ENCODE data around the gene STYXL2.

STYXL2 gene

GRCh38 chr1:167136806-167137205, 42.9 kb downstream of the STYXL2 start:
- no peak for DNase-seq (ENCODE audit: low read depth)

DNA sequence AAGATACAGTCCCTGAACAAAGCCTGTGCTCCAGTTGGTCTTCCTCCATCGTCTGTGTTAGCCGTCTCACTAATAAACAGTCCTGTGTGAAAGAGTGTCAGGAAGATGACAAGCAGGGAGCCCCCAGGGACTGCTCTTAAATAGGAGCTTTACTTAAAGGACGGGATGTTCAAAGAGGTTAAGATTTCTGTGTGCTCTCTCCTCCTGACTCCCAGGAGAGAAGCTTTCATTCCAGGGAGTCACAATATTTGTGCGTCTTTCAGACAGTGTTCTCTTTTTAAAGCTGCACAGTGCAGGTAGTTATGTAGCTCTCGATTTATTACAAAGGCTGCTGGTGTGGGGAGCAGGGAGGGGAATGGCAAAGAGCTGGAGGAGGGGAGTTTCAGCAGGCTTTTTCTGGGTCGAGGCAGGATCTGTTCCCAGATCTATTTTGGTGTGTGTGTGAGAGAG, 43.5 kb downstream of the STYXL2 start:
- DNase-seq (ENCODE audit: low read depth), result no peak

DNA sequence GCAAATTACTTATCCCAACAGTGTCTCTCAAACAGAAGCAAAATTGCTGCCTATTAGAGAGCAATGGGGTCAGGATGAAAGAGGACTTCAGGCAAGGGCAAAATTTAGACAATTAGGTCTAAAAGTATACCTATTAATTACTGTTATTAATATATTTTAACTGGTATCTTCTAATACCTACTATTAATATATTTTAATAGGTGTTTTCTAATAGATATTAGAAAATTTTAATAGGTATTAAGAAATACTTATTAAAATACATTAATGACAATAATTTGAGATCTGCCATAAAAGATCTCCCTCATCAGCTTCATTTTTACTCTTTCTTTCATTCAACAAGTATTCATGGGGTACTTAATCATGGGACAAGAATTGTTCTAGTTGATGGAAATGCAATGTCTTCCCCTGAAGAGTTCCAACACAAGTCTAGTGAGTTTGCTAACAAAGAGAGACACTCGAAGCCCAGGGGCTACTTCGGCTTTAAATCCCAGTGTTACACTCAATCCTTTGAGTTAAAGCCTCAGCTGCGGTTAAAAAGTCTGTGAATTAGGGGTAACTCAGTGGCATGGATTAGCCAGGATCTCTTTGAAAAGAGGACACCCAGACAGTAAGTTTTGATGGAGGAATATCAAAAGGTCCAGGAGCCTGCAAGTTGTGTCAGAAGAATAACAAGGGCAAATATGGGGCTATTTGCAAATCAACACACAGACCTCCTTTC, 44.1 kb downstream of the STYXL2 start:
- DNase-seq (ENCODE audit: low read depth), result no peak

DNA sequence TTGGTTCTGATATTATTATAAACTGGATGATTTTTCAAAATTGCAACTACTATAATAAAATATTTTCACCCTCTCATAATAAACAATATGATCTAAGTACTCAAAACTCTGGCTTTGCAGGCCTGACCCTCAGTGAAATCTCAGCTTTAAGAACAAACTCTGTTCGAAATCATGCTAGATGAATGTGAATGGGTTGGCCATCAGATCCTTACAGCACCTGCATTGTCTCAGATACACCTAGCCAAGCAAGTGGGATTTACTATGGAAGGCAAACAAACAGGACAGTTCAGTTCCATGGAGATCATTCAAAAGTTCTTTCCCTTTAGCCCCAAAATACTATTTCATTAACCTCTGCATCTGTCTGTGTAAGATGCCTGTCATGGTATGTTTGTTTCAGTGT, 44.8 kb downstream of the STYXL2 start:
- no peak for DNase-seq (ENCODE audit: low read depth)

- DNase-seq (ENCODE audit: low read depth), result no peak
These were observed 48.1 kb downstream of the STYXL2 start for GRCh38 chr1:167141963-167142362.

Measured in stromal cell of bone marrow (primary cell).